Islet of Langerhans (tissue), 1 donor: ENCODE data around the gene CCN5.
"Not testable (repeated sequence)": the region's sequence is repeated elsewhere in the genome, so short reads cannot be mapped to it uniquely, and the experiment has no call there.

Source experiments
- FAIRE-seq: peaks from one replicate; lab custom pipeline; 2011; peaks lifted over from hg19 to GRCh38; lab: Jason Lieb, UNC

CCN5 gene

GRCh38 chr20:44714701-44715498 is at the start of gene CCN5:
Gene CCN5, plus strand, starts transcription at chr20:44715369. Its CDS starts 22 bp downstream, at chr20:44715391.
- FAIRE-seq = no peak

- FAIRE-seq = no peak
Observed at GRCh38 chr20:44666066-44666465, 49.1 kb upstream of the CCN5 start.

- not testable (repeated sequence) for FAIRE-seq
Observed at GRCh38 chr20:44670851-44671250, 44.3 kb upstream of the CCN5 start.

GRCh38 chr20:44671541-44671940 is 43.6 kb upstream of the CCN5 start:
- not testable (repeated sequence) for FAIRE-seq

- FAIRE-seq = not testable (repeated sequence)
Observed at GRCh38 chr20:44672318-44672902, 42.8 kb upstream of the CCN5 start.

- FAIRE-seq = no peak
Observed at GRCh38 chr20:44678242-44678641, 36.9 kb upstream of the CCN5 start.

GRCh38 chr20:44678990-44679611 is 36.1 kb upstream of the CCN5 start:
- no peak for FAIRE-seq

GRCh38 chr20:44681796-44682566 is 33.2 kb upstream of the CCN5 start:
- no peak for FAIRE-seq

- peak; percentile 33 for FAIRE-seq
Observed at GRCh38 chr20:44683263-44684046, 31.7 kb upstream of the CCN5 start.

- no peak for FAIRE-seq
Observed at GRCh38 chr20:44684047-44684967, 30.9 kb upstream of the CCN5 start.

GRCh38 chr20:44686934-44687333 is 28.2 kb upstream of the CCN5 start:
- FAIRE-seq = no peak

- no peak for FAIRE-seq
Observed at GRCh38 chr20:44688053-44688625, 27.0 kb upstream of the CCN5 start.

GRCh38 chr20:44689809-44690208 is 25.4 kb upstream of the CCN5 start:
- FAIRE-seq = no peak

- FAIRE-seq = no peak
Observed at GRCh38 chr20:44690781-44691423, 24.3 kb upstream of the CCN5 start.

- FAIRE-seq = no peak
Observed at GRCh38 chr20:44691424-44692423, 23.4 kb upstream of the CCN5 start.

GRCh38 chr20:44692932-44693480 is 22.2 kb upstream of the CCN5 start:
- FAIRE-seq = no peak

GRCh38 chr20:44693627-44694026 is 21.5 kb upstream of the CCN5 start:
- FAIRE-seq = no peak

- no peak for FAIRE-seq
Observed at GRCh38 chr20:44694159-44694558, 21.0 kb upstream of the CCN5 start.
